MM.1S (cell line): ENCODE measurements around the gene CBX5.
"Not testable (repeated sequence)": the region's sequence is repeated elsewhere in the genome, so short reads cannot be mapped to it uniquely, and the experiment has no call there.

Source experiments
- DNase-seq: peaks from one replicate; pipeline ENCODE4 v3.0.0-alpha.2; 2015
- H2AFZ ChIP-seq: fragments of 300-600 bp; sonication (generic); 2 replicates; pipeline ENCODE4 v1.6.0; 2016; ENCODE audit warnings: antibody characterized with exemption, low read length
- H3F3A ChIP-seq: fragments of 300-600 bp; sonication (generic); 2 replicates; pipeline ENCODE4 v1.6.1; 2016; ENCODE audit warnings: mild to moderate bottlenecking, antibody characterized with exemption, low read length, moderate library complexity, mixed read lengths; ENCODE audit not compliant: insufficient read depth
- H3K27ac ChIP-seq: fragments of 300-600 bp; sonication (generic); 2 replicates; pipeline ENCODE4 v1.5.1; 2016; ENCODE audit warnings: mild to moderate bottlenecking, low read length
- H3K27me3 ChIP-seq: fragments of 300-600 bp; sonication (generic); replicated peaks from 2 replicates; pipeline ENCODE4 v1.6.0; 2016; ENCODE audit warnings: low read length; ENCODE audit not compliant: insufficient read depth
- H3K36me3 ChIP-seq: fragments of 300-600 bp; sonication (generic); replicated peaks from 2 replicates; pipeline ENCODE4 v1.6.1; 2016; ENCODE audit warnings: mild to moderate bottlenecking, low read length, mixed read lengths; ENCODE audit not compliant: insufficient read depth
- H3K4me1 ChIP-seq: fragments of 300-600 bp; sonication (generic); 2 replicates; pipeline ENCODE4 v1.6.1; 2016; ENCODE audit warnings: low read length, mixed read lengths
- H3K4me2 ChIP-seq: fragments of 300-600 bp; sonication (generic); 2 replicates; pipeline ENCODE4 v1.6.0; 2016; ENCODE audit warnings: low read depth, low read length
- H3K4me3 ChIP-seq: fragments of 300-600 bp; sonication (generic); 2 replicates; pipeline ENCODE4 v1.5.1; 2016; ENCODE audit warnings: low read length, mixed read lengths
- H3K79me2 ChIP-seq: fragments of 300-600 bp; sonication (generic); 2 replicates; pipeline ENCODE4 v1.6.1; 2016; ENCODE audit warnings: mixed run types, low read length, mixed read lengths
- H3K9ac ChIP-seq: fragments of 300-600 bp; sonication (generic); 2 replicates; pipeline ENCODE4 v1.6.1; 2016; ENCODE audit warnings: low read length, mixed read lengths
- H3K9me2 ChIP-seq: fragments of 300-600 bp; sonication (generic); replicated peaks from 2 replicates; pipeline ENCODE4 v1.6.1; 2016; ENCODE audit warnings: mild to moderate bottlenecking, low read length, mixed read lengths; ENCODE audit not compliant: insufficient read depth
- H3K9me3 ChIP-seq: fragments of 300-600 bp; sonication (generic); replicated peaks from 2 replicates; pipeline ENCODE4 v1.6.1; 2016; ENCODE audit warnings: mild to moderate bottlenecking, low read length, mixed read lengths; ENCODE audit not compliant: insufficient read depth
- H4K20me1 ChIP-seq: fragments of 300-600 bp; sonication (generic); 2 replicates; pipeline ENCODE4 v1.6.1; 2016; ENCODE audit warnings: mild to moderate bottlenecking, low read length, moderate library complexity, mixed read lengths; ENCODE audit not compliant: insufficient read depth
- EZH2 ChIP-seq: fragments of 300-600 bp; sonication (generic); optimal IDR thresholded peaks from 2 replicates; pipeline ENCODE3; 2017; ENCODE audit warnings: low read depth, mild to moderate bottlenecking, antibody characterized with exemption, low read length, mixed read lengths
- EZH2phosphoT487 ChIP-seq: fragments of 300-600 bp; sonication (generic); IDR thresholded peaks from 2 replicates; pipeline ENCODE4 v1.6.1; 2018; ENCODE audit warnings: antibody characterized with exemption, low read length
- TF ChIP-seq, protein P1 (sequence below): fragments of 300-600 bp; sonication (generic); IDR thresholded peaks from 2 replicates; pipeline ENCODE4 v1.5.1; 2016; ENCODE audit warnings: antibody characterized with exemption, low read length, mixed read lengths

CBX5 gene

DNA sequence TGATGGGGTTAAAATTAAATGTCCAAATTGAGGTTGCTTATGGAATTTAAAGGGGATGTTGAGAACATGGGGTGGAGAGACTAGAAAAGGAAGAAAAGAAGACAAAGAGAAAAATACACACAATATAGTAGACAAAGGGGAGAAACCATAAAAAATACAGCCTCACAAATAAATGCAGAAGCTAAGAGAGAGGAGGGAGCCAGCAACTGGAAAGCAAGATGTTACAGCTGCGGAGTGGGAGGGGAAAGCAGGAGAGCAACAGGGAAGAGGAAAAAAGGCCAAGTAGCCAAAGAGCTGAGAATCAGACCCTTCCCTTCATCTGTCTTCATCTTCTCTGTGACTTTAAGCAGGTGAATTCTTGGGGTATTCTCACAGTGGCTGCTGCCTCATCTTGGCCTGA lies 51.5 kb downstream of the CBX5 start:
- Histone ChIP-seq H3K4me2 (no peak overlapping the region), H3K4me1 (no peaks in the 10 kb centered on the region), H3K27ac (no peak overlapping the region), H4K20me1 (no peaks in the 10 kb centered on the region), H3K9me3 (no peaks in the 10 kb centered on the region), H3K79me2 (no peaks in the 10 kb centered on the region), H2AFZ (no peak overlapping the region), H3K4me3 (no peak overlapping the region), H3K36me3 (no peaks in the 10 kb centered on the region), H3K9ac (no peak overlapping the region), H3K27me3 (no peaks in the 10 kb centered on the region), H3F3A (no peaks in the 10 kb centered on the region), H3K9me2 (no peaks in the 10 kb centered on the region)
- DNase-seq = no peak
- TF ChIP-seq, protein P1, sequence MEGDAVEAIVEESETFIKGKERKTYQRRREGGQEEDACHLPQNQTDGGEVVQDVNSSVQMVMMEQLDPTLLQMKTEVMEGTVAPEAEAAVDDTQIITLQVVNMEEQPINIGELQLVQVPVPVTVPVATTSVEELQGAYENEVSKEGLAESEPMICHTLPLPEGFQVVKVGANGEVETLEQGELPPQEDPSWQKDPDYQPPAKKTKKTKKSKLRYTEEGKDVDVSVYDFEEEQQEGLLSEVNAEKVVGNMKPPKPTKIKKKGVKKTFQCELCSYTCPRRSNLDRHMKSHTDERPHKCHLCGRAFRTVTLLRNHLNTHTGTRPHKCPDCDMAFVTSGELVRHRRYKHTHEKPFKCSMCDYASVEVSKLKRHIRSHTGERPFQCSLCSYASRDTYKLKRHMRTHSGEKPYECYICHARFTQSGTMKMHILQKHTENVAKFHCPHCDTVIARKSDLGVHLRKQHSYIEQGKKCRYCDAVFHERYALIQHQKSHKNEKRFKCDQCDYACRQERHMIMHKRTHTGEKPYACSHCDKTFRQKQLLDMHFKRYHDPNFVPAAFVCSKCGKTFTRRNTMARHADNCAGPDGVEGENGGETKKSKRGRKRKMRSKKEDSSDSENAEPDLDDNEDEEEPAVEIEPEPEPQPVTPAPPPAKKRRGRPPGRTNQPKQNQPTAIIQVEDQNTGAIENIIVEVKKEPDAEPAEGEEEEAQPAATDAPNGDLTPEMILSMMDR = no peak
- TF ChIP-seq EZH2 = no peak
- TF ChIP-seq EZH2phosphoT487 = no peak

DNA sequence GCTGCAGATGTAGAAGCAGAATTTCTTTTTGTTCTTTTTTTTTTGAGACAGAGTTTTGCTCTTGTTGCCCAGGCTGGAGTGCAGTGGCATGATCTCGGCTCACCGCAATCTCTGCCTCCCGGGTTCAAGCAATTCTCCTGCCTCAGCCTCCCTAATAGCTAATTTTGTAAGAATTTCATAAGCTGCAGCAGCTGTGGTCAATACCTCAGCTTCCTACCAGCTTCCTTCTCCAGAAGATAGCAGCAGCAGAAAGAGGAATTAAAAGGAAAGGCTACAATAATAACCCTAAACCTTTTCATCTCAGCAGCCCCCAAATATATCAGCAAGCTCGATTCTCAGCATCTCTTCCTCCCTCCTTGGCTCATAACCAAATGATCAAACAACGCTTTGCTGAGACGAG lies 52.0 kb downstream of the CBX5 start:
- H3K27me3 ChIP-seq, H3K9me2 ChIP-seq, H4K20me1 ChIP-seq, H3K9ac ChIP-seq, H3F3A ChIP-seq, H3K4me2 ChIP-seq, DNase-seq, H3K4me3 ChIP-seq, H3K4me1 ChIP-seq, H3K27ac ChIP-seq, H3K36me3 ChIP-seq, H2AFZ ChIP-seq, H3K79me2 ChIP-seq, H3K9me3 ChIP-seq: not testable (repeated sequence)

DNA sequence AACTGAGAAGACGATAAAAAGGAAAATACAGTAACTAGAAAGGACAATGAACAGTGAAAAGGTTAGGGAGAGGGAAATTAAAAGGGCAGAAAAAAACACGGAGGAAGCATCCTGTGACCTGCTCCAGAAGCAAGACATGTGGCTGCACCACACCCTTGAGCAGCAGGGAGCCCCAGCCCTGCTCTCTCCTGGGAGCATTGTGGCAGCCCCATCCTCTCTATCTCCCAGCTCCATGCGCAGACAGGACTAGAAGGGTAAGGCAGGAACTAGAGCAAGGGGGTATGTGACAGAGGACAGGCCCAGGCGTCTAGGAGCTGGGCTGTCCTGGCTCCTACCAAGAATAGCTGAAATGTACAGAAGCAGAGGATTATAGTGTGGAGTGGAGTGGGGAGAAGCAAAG lies 52.5 kb downstream of the CBX5 start:
- no peak overlapping the region for H3K4me2 ChIP-seq
- no peaks in the 10 kb centered on the region for H3K9me3 ChIP-seq
- H3K27me3 ChIP-seq = no peaks in the 10 kb centered on the region; the same call in 1 of the 2 replicates
- H3K9me2 ChIP-seq = no peaks in the 10 kb centered on the region
- TF ChIP-seq, protein P1 = no peak
- TF ChIP-seq EZH2 (no peak), EZH2phosphoT487 (no peak)
- H3K4me3 ChIP-seq = no peak overlapping the region
- H4K20me1 ChIP-seq = no peaks in the 10 kb centered on the region
- no peaks in the 10 kb centered on the region for H3F3A ChIP-seq
- H2AFZ ChIP-seq = no peak overlapping the region
- H3K9ac ChIP-seq = no peak overlapping the region
- no peak for DNase-seq
- H3K79me2 ChIP-seq = no peaks in the 10 kb centered on the region
- H3K36me3 ChIP-seq = no peaks in the 10 kb centered on the region
- H3K27ac ChIP-seq = no peak overlapping the region
- no peaks in the 10 kb centered on the region for H3K4me1 ChIP-seq

DNA sequence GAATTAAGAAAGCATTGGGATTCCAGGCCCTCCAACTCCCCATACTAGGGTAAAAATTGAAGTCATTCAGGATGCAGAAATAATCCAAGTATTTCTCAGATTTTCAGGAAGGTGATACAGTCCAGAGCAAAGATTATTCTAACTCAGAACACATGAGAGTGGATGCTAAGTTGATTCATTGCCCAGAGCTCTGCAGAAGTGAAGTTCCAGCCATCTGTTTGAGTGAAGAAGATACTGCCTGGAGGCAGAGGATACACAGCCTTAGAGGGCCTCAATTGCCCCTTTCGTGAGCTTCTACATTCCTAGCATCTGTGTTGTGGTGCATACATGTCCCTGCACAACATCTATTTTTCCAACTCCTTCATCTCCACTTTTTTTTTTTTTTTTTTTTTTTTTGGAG lies 54.3 kb downstream of the CBX5 start:
- Histone ChIP-seq H4K20me1 (no peaks in the 10 kb centered on the region), H3K9me3 (no peaks in the 10 kb centered on the region), H3K27ac (no peak overlapping the region), H3K4me3 (no peak overlapping the region), H3K27me3 (no peaks in the 10 kb centered on the region; the same call in 1 of the 2 replicates), H2AFZ (no peak overlapping the region), H3K4me1 (no peaks in the 10 kb centered on the region), H3K4me2 (no peak overlapping the region), H3F3A (no peaks in the 10 kb centered on the region), H3K9me2 (no peaks in the 10 kb centered on the region), H3K9ac (no peak overlapping the region), H3K36me3 (no peaks in the 10 kb centered on the region), H3K79me2 (no peaks in the 10 kb centered on the region)
- no peak for DNase-seq
- no peak for TF ChIP-seq EZH2phosphoT487
- TF ChIP-seq EZH2 = no peak
- TF ChIP-seq, protein P1 = no peak
